HG02642 (cell line): ENCODE results near the gene CALHM6.
A peak's percentile ranks its signal among the peaks of the same experiment; 100 is the strongest.
"Not testable (repeated sequence)": the region's sequence is repeated elsewhere in the genome, so short reads cannot be mapped to it uniquely, and the experiment has no call there.

Experiments used
- ATAC-seq: cut with Tn5 transposase; IDR thresholded peaks from one replicate; pipeline ENCODE4 v1.9.1; 2021; ENCODE audit warnings: mild to moderate bottlenecking; ENCODE audit not compliant: unreplicated experiment, poor library complexity

CALHM6 gene

GRCh38 chr6:116472706-116473105 is 11.5 kb downstream of the CALHM6 start:
- ATAC-seq = no peak

GRCh38 chr6:116475141-116475540 is 14.0 kb downstream of the CALHM6 start:
- no peak for ATAC-seq

- ATAC-seq = peak; percentile 100
Observed at GRCh38 chr6:116476002-116476678, 15.0 kb downstream of the CALHM6 start.

- no peak for ATAC-seq
Observed at GRCh38 chr6:116482780-116483179, 21.6 kb downstream of the CALHM6 start.

- no peak for ATAC-seq
Observed at GRCh38 chr6:116483616-116484015, 22.4 kb downstream of the CALHM6 start.

- ATAC-seq = no peak
Observed at GRCh38 chr6:116485559-116486184, 24.5 kb downstream of the CALHM6 start.

- no peak for ATAC-seq
Observed at GRCh38 chr6:116491610-116492330, 30.6 kb downstream of the CALHM6 start.

GRCh38 chr6:116492331-116493067 is 31.3 kb downstream of the CALHM6 start:
- ATAC-seq = no peak

GRCh38 chr6:116495161-116495560 is 34.0 kb downstream of the CALHM6 start:
- ATAC-seq = not testable (repeated sequence)

GRCh38 chr6:116497113-116497676 is 36.0 kb downstream of the CALHM6 start:
- ATAC-seq = no peak

GRCh38 chr6:116500969-116501433 is 39.8 kb downstream of the CALHM6 start:
- ATAC-seq = no peak

- no peak for ATAC-seq
Observed at GRCh38 chr6:116507324-116507723, 46.1 kb downstream of the CALHM6 start.

- ATAC-seq = no peak
Observed at GRCh38 chr6:116508527-116508926, 47.4 kb downstream of the CALHM6 start.

- ATAC-seq = no peak
Observed at GRCh38 chr6:116511424-116512110, 50.4 kb downstream of the CALHM6 start, which contains the start of gene CALHM5. Gene CALHM5 (plus strand): TSS chr6:116511639. CDS start chr6:116511697, 58 bp downstream.

GRCh38 chr6:116512111-116512559 is 51.0 kb downstream of the CALHM6 start:
- peak; percentile 70 for ATAC-seq

- ATAC-seq = no peak
Observed at GRCh38 chr6:116512734-116513133, 51.6 kb downstream of the CALHM6 start.
